HepG2 (cell line): ENCODE data around the gene ZNF343. TPM values are rescaled to one million over a fixed set of nuclear protein-coding genes. Genes with fewer than 3 reads are reported as not detected.

Experiments
- DRAP1 ChIP-seq: IDR thresholded peaks from 2 replicates; pipeline ENCODE4 v1.6.1; 2016; ENCODE audit warnings: missing genetic modification reagents, missing compliant biosample characterization
- HNF1B ChIP-seq: sonication (generic); formaldehyde crosslinking; IDR thresholded peaks from 2 replicates; pipeline ENCODE4 v1.5.1; 2020; ENCODE audit warnings: mild to moderate bottlenecking, moderate library complexity, missing genetic modification reagents
- NR2F2 ChIP-seq: IDR thresholded peaks from 2 replicates; pipeline ENCODE4 v1.6.1; 2012; ENCODE audit warnings: low read depth, inconsistent platforms, borderline replicate concordance
- ZEB1 ChIP-seq: IDR thresholded peaks from 2 replicates; pipeline ENCODE4 v1.6.1; 2012; ENCODE audit warnings: mild to moderate bottlenecking, low read depth, inconsistent platforms; ENCODE audit not compliant: insufficient replicate concordance
- ZNF407 ChIP-seq: sonication (generic); formaldehyde crosslinking; IDR thresholded peaks from one replicate; pipeline ENCODE4 v1.5.1; 2020; ENCODE audit warnings: mild to moderate bottlenecking, missing genetic modification reagents; ENCODE audit errors: not compliant biosample characterization
- ZNF816 ChIP-seq: sonication (generic); formaldehyde crosslinking; IDR thresholded peaks from 2 replicates; pipeline ENCODE4 v1.8.0; 2022; ENCODE audit warnings: missing genetic modification reagents, mild to moderate bottlenecking, borderline replicate concordance
- polyA plus RNA-seq, 8 experiments: library from polyadenylated mRNA; depleted of rRNA in 3 of 8; stranded (reverse) in 7 of 8; unstranded in 1 of 8; fragments of >200 nt; fragmentation: Illumina TruSeq in 4 of 8; extraction: Trizol in 4 of 8; gene quantifications; 2 replicates each; pipeline versions ENCODE4 v1.2.1 to v1.2.3, GENCODE V29; 2011 to 2016; ENCODE audit warnings: low read depth in 4 of 8, missing spikeins in 1 of 8, mixed read lengths in 1 of 8; ENCODE audit not compliant: insufficient read depth in 1 of 8
- total RNA-seq, 5 experiments: library from RNA; depleted of rRNA; stranded (reverse); fragments of >200 nt; fragmentation: Illumina TruSeq; extraction: Trizol; gene quantifications; 2 replicates each; pipeline ENCODE4 v1.2.3, GENCODE V29; 2016; ENCODE audit warnings: low read depth in 1 of 5
- TF ChIP-seq, protein P1 (sequence below): sonication (generic); formaldehyde crosslinking; IDR thresholded peaks from 2 replicates; pipeline ENCODE4 v1.9.0; 2021; ENCODE audit warnings: mild to moderate bottlenecking, missing genetic modification reagents

The ZNF343 gene
- total and polyA plus RNA-seq, 2 of the 13 experiments (the other 11 are each of a cell fraction or from before 2014, with no cell fraction given): 16.4 to 22.1 TPM

DNA sequence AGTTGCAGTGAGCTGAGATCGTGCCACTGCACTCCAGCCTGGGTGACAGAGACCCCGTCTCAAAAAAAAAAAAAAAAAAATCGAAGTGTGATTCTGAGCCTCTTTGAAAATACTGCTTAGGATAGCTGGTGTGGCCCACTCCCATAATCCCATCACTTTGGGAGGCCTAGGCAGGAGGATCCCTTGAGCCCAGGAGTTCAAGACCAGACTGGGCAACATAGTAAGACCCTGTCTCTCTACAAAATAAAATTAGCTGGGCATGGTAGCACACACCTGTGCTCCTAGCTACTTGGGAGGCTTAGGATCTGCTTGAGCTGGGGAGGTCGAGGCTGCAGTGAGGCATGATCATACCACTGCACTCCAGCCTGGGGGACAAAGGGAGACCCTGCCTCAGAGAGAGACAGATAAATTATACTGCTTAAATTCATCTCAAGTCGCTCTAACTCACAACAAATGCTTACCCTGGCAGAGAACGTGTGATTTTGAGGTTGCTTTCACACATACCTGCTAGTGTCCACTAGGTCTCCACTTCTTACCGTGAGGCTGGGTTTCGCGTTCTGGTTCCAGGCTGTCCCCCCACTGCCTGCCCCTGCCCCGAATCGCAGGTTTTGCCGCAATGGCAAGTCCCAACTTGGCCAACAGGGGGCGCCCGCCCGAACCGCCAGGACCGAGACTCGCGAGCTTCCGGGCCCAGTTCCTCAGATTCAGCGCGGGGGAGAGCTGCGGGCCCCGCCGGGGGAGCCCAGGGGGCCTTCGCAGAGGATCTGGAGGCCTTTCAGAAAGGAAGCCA lies 15.4 kb upstream of the ZNF343 start (continued):
- TF ChIP-seq, protein P1, sequence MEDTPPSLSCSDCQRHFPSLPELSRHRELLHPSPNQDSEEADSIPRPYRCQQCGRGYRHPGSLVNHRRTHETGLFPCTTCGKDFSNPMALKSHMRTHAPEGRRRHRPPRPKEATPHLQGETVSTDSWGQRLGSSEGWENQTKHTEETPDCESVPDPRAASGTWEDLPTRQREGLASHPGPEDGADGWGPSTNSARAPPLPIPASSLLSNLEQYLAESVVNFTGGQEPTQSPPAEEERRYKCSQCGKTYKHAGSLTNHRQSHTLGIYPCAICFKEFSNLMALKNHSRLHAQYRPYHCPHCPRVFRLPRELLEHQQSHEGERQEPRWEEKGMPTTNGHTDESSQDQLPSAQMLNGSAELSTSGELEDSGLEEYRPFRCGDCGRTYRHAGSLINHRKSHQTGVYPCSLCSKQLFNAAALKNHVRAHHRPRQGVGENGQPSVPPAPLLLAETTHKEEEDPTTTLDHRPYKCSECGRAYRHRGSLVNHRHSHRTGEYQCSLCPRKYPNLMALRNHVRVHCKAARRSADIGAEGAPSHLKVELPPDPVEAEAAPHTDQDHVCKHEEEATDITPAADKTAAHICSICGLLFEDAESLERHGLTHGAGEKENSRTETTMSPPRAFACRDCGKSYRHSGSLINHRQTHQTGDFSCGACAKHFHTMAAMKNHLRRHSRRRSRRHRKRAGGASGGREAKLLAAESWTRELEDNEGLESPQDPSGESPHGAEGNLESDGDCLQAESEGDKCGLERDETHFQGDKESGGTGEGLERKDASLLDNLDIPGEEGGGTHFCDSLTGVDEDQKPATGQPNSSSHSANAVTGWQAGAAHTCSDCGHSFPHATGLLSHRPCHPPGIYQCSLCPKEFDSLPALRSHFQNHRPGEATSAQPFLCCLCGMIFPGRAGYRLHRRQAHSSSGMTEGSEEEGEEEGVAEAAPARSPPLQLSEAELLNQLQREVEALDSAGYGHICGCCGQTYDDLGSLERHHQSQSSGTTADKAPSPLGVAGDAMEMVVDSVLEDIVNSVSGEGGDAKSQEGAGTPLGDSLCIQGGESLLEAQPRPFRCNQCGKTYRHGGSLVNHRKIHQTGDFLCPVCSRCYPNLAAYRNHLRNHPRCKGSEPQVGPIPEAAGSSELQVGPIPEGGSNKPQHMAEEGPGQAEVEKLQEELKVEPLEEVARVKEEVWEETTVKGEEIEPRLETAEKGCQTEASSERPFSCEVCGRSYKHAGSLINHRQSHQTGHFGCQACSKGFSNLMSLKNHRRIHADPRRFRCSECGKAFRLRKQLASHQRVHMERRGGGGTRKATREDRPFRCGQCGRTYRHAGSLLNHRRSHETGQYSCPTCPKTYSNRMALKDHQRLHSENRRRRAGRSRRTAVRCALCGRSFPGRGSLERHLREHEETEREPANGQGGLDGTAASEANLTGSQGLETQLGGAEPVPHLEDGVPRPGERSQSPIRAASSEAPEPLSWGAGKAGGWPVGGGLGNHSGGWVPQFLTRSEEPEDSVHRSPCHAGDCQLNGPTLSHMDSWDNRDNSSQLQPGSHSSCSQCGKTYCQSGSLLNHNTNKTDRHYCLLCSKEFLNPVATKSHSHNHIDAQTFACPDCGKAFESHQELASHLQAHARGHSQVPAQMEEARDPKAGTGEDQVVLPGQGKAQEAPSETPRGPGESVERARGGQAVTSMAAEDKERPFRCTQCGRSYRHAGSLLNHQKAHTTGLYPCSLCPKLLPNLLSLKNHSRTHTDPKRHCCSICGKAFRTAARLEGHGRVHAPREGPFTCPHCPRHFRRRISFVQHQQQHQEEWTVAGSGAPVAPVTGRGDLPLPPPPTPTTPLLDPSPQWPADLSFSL: no peak
- TF ChIP-seq ZNF816 (no peak), ZNF407 (CRISPR knock-in tag) (peak; percentile 49), NR2F2 (no peak), HNF1B (CRISPR knock-in tag) (peak; percentile 62; the same call in 1 of the 2 replicates), ZEB1 (no peak), DRAP1 (CRISPR knock-in tag) (peak; percentile 12; the same call in 1 of the 2 replicates)
